GM19455 (cell line): ENCODE data around the gene SPTLC2.
A peak's percentile ranks its signal among the peaks of the same experiment; 100 is the strongest.

Experiments
- ATAC-seq: cut with Tn5 transposase; IDR thresholded peaks from one replicate; pipeline ENCODE4 v1.9.1; 2021; ENCODE audit not compliant: unreplicated experiment

SPTLC2 gene

DNA sequence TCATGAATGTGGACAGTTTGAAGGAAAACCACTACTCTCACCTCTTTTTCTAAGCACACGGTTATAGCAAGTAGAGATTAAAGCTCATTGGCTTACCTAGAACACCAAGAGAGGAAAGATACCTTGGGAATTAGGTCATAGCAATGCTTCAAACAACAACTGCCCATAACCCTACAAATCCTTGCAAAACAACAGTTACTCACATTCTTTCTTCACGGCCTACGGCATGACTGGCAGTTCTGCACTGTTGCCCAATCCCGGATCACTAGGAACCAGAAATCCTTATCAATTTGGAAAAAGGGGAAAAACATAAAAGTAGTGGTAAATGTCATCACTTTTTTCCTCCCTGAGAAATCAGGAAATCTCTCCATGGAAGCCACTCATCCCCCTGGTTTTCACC lies 108.2 kb downstream of the SPTLC2 start:
- no peak for ATAC-seq

DNA sequence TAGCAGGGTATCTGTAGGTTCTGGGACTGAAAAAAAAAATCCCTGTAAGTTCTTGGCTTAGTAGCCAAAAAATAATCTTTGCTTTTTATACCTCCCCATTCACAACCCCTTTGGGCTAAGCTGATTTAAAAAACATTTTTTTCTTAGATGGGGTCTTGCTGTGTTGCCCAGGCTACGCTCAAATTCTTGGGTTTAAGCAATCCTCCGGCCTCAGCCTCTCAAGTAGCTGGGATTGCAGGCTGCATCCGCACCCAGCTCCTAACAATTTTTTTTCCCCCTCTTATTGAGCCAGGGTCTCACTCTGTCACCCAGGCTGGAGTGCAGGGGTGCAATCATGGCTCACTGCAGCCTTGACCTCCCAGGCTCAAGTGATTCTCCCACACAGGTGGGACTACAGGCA lies 108.7 kb downstream of the SPTLC2 start:
- ATAC-seq: no peak

DNA sequence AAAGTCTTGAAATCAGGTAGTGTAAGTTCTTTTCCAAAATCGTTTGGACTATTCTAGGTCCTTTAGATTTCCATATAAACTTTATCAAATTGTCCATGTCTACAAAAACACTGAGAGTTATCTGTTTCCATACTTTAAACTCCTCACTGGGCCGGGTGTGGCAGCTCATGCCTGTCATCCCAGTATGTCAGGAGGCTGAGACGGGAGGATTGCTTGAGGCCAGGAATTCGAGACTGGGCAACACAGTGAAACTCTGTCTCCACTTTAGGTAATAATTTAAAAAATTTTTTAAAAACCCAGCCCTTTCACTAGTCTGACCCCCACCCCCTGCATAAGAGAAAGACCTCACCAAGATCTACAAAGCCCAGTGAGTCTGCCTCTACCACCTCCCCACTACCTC lies 111.4 kb downstream of the SPTLC2 start:
- ATAC-seq: no peak

DNA sequence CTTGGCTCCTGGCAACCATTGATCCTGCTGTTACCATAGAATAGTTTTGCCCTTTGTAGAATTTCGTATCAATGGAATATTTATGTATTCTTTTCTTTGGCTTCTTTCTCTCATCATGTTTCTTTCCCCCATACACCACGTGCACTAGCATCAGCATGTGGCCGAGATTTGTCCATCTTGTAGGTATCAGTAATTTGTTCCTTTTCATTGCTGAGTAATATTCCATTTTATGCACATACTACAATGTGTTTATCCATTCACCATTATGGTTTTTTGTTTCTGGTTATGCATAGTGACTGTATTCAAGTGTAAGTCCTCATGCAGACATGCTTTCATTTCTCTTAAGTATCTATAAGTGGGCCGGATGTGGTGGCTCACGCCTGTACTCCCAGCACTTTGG lies 113.3 kb downstream of the SPTLC2 start:
- ATAC-seq: no peak

DNA sequence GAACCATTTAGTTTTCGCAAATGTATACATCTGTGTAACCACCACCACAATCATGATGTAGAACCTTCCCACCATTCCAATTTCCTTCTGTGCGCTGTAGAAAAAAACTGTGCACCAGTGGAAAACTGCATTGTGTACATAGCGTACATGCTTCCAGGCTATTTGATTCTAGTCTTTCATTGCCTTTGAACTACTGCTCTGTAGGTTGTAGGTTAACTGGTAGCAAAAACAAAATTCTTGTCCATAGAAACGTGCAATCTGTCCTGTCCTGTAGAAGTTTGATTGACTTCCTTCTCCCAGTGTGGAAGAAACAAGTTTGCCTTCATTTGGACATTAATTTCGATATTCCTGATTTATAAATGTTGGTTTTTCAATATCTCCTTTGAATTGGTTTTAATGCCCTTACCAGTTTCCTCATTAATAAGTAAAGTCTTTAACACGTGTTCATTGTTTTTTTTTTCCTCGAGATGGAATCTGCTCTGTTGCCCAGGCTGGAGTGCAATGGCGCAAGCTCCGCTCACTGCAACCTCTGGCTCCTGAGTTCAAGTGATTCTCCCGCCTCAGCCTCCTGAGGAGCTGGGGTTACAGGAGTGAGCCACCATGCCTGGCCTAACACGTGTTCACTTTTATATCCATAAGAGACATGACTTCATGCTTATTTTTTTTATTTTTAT lies 114.2 kb downstream of the SPTLC2 start:
- no peak for ATAC-seq

DNA sequence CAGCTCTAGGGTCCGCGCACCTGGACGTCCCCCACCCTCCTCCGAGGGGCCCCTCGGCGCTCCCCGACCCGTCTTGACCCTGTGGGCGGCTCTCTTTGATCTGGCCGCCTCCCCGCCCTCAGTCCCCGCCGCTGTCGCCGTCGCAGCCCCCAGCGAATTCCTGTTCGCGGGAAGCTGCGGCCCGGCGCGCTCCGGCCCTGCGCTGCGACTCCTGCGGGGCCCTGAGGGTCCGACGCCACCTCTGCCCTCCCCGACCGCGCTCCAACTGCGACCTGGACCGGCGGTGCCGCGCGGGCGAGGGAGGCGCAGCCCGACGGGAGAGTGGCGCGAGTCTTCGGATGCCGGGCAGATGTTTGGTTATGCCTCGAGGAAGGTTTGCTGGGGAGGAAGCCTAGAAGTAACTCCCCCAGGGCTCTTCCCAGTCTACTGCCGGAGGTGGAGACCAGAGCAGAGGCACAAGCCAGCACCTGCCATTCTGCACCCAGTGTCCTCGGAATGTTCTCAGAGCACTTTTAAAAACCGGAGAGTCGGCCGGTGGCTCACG lies 117.4 kb downstream of the SPTLC2 start:
- ATAC-seq: peak; percentile 30

DNA sequence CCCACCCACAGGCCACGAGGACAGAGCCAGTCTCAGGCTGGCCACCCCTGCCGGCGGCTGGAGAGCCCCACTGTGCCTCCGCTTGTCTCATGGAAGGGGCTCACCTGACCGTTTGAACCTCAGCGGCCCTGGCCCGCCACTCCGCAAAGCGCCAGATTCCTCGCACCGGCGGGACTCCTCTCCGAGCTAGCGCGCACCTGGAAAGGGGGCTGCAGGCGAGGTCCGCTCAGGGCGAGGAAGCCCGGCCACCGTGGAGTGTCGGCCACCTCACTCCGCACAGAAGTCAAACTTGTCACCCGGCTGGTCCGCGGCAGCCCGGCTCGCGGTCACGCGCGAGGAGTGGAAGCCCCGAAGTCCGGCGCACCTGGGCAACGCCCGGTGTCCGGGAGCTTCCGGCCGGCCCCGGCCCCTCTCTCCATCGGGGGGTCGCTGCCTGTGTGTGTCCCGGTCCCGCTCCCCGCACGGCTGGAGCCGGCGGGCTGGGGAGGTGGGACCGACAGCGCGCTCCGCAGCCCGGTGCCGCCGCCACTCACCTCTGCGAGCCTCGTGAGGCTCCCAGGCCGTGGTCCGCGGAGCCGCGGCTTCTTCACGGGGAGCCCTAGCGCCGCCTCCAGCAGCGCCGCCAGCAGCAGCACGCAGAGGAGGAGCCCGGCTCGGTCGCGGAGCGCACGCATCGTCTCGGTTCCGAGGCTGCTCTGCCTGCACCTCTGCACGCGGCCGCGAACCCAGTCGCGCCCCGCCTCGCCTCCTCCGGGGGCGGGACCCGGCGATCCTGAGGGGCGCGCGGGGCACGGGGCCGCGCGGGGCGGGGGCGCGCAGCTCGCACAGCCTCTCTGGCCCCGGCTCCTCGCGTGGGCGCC lies 118.1 kb downstream of the SPTLC2 start, which contains the start of gene ISM2:
TSS of gene ISM2 (minus strand) at position 697 of the 860 bp plus-strand sequence. CDS start at position 674, 23 bp downstream.
- peak; percentile 75 for ATAC-seq

DNA sequence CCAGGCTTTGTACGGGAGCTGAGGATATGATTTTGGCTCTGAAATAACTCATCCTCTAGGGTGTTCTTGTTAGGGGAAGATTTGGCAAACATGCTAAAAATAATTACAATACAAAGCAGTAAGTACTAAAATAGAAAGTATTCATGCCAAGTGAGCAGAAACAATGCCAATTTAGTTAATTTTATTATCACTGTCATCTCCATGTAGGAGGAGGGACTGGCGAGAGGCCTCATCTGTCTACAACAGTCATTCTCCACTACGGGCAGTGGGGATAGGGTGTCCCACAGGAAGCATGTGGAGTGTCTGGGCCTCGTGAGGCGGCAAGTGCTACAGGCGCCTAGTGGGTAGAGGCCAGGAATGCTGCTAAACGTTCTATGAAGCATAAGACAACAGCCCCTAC lies 121.1 kb downstream of the SPTLC2 start:
- no peak for ATAC-seq

DNA sequence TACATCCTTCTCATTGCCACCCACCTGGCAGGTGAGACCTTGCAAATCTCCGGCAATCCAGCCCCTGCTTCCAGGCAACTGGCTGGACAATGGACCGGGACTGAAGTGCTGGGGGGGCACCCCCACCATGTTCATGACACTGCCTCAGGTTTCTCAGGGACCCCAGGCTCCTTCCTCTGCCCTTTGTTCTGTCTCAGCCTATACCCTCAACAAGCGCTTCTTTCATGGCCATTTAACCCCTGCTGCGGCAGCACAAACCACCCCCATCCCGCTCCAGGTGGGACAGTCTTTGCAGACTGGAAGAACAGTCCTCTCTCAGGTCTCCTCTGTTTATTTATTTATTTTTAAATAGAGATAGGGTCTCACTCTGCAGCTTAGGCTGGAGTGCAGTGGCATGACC lies 125.4 kb downstream of the SPTLC2 start:
- ATAC-seq: no peak

DNA sequence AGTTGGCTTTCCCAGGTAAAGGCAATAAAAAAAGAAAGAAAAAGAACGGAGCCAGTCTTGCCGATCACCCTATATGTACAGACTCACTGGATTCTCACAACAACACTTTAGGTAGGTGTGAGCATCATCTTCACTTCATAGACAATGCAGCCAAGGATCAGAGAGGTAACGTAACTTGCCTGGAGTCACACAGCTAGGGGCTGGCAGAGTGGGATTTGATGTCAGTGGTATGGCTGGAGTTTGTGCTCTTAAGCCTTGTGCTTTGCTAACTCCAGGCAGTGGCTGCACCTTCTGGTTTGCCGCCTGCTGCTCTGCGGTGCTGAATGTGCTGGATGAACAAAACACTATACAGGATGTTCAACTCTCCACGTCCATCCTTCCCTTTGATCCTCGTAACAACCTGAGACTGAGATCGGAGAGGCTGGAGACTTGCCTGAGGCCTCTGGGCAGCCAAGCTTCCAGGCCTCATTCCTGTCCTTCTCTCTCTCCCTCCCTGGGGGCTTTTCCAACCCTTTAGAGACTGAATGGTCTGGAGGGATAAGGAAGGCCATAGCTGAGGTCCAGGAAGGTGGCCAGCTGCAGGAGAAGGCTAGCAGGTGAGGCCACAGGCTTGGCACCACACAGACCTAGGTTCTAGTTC lies 126.0 kb downstream of the SPTLC2 start:
- ATAC-seq: no peak

DNA sequence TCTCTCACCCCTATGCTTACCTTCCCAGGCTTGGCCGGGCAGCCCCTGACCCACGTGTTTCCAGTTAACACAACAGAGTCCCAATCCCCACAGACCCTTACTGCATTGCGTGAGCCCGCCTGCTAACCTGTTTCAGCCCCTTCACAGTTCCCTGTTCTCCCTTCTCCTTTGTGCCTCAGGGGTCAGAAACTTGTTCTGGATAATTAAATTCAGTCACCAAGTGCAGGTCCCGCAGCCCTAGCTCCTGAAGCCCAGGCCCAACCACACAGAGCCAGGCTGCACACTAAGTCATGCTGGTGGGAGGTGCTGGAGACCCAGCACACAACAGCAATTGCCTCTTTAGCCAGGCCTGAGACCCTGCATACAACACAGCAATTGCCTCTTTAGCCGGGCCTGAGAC lies 127.4 kb downstream of the SPTLC2 start:
- no peak for ATAC-seq

DNA sequence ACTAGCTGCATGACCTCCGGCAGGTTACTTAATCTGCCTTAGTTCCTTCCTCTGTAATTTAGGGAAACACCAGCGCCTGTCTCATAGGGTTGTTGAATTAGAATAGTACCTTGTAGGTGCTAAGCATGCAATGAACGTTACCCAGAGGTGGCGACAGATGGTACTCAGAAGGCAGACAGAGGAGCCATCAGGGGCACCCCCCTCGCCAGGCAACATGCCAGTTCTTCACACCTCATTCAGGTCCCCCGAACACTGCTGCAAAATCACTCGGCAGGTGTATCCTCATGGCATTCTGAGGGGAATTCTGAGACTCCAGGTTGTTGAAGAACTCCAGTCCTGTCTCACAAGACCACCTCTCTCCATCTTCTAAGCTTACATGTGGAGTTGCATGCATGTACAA lies 127.9 kb downstream of the SPTLC2 start:
- ATAC-seq: no peak

DNA sequence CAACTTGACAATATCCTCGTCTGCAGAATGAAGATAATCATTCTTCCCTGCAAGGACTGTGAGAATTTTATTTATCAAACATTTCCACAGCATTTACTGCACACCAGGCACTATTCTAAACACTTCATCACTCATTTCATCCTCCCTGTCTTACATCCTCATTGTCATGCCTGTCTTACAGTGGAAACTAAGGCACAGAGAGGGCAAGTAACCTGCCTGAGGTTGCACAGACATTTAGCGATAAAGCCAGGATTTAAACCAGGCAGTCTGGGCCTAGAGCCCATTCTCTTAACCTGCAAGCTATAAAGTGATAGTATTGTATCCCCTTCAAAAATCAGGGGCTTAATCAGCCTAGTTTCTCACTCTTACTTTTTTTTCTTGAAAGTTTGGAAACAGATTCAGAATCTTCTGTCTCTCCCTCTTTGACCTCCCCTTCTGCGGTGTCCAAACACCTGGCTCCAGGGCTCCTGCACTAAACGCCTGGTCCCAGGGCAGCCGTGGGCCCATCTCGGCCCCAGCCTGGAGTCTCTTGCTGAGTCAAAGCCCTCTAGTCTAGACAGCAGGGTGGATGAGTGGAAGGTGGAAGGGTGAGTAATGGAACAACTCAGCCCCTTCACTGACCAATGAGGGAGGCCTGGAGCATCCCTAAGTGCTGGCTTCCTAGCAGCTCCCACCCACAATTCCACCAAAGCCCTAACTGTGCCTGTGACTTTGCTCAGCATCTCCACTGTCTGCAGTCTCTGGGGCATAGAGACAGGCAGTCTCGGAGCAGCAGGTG lies 130.3 kb downstream of the SPTLC2 start:
- no peak for ATAC-seq

DNA sequence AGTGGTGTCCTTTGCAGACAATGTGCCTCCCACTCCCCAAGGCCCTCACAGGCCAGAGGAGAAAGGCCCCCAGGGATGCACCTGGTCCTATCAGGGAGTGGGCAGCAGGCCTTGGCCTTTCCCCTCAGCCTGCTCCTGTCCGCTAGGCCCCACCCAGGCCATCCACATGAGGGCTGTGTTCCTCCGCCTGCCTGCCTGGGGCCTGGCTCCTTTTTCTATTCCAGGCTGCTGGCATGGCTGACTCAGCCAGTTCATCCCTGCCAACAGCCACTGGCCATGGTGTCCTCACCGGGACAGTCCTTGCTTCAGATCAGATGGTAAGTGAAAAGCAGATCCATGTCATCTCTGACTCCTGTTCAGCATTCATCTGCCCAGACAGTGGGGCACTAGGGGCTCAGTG lies 131.2 kb downstream of the SPTLC2 start:
- no peak for ATAC-seq

DNA sequence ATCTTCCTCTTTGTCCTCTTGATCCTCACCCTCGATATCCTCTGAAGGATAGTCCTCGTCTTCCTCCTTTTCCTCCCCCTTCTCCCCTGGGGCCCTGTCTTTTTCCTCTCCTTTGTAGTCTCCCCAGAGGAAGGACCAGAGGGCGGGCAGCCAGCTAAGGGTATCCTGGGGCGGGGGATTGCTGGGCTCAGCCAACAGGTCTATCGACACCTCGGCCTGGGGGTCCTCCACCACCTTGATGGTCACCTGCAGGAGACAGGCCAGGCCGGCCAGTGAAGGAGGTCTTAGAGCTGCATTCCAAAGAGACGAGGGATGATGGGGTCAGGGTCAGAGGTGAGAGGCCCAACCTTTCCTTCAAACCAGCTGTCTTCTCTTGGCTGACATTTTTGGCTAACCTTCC lies 134.0 kb downstream of the SPTLC2 start:
- ATAC-seq: no peak

DNA sequence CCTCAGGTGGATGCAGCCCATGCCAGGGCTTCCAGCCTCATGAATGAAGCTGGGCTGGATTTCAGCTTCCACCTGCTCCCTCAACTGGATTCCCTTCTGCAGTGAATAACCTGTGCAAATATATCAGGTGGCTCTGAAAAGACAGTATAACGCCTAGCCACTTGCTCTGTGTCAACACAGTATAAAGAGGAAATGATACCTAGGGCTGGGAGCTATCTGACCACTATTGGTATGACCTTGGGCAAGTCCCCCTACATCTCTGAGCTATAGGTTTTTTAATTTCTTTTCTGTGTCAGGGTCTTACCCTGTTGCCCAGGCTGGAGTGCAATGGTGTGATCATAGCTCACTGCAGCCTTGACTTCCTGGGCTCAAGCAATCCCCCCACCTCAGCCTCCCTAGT lies 137.6 kb downstream of the SPTLC2 start:
- ATAC-seq: peak; percentile 90

DNA sequence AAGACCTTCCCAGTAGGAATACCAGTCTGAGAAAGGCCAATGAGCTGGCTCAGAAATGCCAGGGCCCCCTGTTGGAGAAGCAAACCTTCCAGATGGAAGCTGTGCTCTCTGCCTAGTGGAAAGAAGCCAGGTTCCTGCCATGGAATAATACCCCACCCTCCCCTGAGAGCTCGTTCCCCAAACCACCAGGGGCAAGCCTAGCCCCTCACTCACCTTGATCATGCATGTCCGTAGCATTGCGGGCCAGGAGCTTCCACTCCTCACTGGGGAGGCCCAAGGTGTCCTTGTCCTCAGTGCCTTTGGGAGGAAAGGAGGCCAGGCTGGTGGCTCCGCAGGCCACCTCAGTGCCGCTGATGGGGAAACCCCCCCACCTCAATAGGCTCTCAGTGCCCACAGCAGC lies 138.4 kb downstream of the SPTLC2 start:
- ATAC-seq: no peak

DNA sequence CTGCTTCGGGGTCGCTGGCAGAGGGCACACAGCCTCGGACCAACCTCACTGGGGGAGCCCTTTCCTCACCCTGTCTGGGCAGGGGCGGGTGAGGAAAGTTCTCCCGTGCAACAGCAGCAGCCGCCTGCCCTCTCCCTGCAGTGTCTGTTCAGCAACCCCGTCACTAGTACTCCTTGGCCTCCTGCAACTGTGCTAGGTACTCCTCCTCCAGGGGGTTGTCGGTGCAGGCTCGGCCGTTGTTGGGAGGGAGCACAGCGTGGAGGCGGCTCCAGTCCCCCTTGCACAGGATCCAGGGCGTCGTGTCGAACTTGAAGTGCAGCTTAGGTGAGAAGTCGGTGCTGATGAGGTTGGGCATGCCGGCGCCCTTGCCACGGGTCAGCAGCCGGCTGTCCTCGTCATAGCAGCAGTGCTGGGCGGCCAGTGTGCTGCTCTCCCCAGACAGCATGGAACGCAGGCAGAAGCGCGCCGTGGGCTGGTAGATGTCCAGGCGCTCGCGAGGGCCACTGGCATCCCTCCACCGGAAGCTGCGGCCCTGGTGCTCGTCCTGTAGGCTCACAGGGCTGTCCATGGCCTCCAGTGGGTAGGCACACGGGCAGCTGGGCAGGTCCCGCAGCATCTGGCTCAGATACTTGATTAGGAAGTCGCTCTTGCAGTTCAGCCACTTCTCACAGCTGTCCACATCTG lies 140.9 kb downstream of the SPTLC2 start:
- no peak for ATAC-seq

DNA sequence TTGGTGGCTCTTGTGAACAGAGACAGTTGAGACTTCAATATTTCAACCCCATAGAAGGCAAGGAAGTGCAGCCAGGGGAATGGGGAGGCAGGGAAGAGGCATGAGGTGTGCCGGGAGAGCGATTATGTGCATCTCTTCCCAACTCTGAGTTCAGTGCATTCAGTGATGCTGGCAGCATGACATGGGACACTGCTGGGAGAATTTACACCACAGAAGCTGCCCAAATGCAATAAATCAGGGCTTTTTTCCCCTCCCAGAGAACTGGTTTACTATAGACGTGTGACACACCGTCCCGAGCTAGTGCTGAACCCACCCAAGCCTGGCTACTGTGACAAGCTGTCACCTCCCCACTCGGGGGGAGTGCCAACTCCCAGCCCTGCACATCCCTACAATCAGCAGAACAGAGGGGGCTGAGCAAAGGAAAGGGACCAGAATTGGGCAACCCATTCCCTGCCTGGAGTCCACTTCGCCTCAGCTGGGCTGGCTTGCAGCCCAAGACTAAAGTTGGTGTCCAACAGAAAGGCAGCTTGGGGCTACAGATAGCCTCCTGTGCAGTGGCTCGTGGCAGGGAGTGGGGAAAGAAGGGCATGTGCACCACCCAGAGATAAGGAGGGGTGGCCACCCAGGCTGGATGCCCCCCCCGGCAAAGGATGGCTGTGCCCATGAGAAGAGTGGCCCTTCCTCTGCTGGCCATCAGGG lies 141.8 kb downstream of the SPTLC2 start:
- ATAC-seq: no peak

DNA sequence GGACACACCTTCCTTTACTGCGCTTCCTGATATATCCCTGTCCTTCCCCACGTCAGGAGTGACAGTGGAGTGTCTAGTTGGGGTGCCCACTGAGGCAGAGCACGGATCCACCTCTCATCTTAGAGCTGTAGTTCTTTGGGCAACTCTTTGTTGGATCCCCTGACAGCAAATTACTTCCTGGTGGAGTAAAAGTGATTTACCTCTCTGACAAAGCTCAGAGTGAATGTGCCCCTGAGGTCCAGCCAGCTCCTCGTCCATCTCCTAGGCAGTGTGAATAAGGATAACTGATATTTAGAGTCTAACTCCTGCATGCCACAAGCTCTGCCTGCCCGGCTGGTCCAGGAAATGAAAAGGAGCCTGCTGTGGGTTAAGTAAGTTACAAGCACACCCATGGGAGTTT lies 142.5 kb downstream of the SPTLC2 start:
- no peak for ATAC-seq
